ENCODE measurements around the gene SNAP25.

SNAP25 gene

DNA sequence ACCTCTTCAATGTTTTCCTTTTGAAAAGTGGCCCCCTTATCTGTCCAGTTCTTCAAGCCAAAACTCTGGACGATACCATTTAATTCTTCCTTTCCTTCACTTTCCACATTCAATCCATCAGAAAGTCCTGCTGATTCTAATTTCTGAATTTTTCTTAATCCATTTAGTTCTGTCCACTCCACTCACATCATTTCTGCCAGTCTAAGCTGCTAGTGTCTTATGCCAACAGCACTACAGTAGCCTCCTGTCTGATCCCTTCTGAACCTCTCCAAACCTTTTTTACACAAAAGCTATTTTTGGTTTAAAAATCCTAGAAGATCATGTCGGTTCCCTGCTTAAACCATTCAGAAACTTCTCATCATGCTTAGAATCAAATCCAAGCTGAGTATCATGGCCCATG lies 24.5 kb upstream of the SNAP25 start:
- Mint-ChIP-seq H3K4me3 (no peak overlapping the region), H3K27me3 (peaks cover 4% of the 10 kb centered on the region), H3K9me3 (peaks cover 6% of the 10 kb centered on the region), H3K27ac (no peak overlapping the region), H3K36me3 (no peaks in the 10 kb centered on the region), H3K4me1 (no peaks in the 10 kb centered on the region)

DNA sequence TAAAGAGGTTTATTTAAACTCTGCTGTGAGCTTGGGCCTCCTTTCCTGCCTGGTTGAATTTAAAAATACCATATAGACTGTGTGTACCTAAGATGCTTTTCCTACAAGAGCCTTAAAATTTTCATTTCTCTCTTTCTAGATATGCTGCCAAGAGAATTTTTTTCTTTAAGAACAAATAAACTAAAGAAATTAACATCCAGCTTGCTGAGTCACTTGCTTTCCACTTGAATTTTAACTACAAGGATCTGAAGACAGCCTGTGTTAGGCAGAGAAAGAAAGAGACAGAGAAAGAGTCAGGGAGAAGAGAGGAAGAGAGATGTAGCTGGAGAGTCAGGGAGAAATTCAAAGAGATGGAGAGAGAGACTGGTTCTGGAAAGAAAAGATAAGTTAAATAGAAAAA lies 18.3 kb upstream of the SNAP25 start:
- Mint-ChIP-seq H3K27ac (no peak overlapping the region), H3K4me1 (no peaks in the 10 kb centered on the region), H3K27me3 (peaks cover 2% of the 10 kb centered on the region), H3K9me3 (no peaks in the 10 kb centered on the region), H3K4me3 (no peak overlapping the region), H3K36me3 (no peaks in the 10 kb centered on the region)

DNA sequence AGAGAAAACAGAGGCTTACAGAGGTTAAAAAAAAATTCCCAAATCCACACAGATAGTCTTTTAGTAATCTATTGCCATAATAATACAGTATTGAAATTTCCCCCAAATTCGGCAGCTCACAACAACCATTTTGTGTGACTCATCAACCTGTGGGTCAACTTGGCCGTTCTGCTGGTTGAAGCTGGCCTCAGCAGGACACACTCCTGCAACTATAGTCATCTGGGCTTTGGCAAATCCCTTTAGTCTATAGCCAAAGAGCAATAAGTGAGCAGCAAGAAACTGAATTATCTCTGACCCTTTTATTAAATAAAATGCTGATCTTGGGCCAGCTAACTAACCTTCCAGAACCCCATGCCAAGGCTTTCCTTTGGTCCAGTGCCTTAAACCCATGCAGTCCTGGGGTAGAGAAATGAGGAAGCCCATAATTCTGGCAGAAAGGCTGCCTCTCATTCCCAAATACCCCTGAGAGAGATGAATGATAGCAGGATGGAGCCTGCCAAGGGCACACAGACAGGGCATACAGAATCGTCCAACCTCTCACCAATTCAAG lies 17.2 kb upstream of the SNAP25 start:
- H3K4me3 Mint-ChIP-seq = no peak overlapping the region
- peaks cover 3% of the 10 kb centered on the region for H3K27me3 Mint-ChIP-seq
- no peaks in the 10 kb centered on the region for H3K36me3 Mint-ChIP-seq
- no peak overlapping the region for H3K27ac Mint-ChIP-seq
- no peaks in the 10 kb centered on the region for H3K4me1 Mint-ChIP-seq
- H3K9me3 Mint-ChIP-seq = no peaks in the 10 kb centered on the region

- H3K27me3 Mint-ChIP-seq = peaks cover 5% of the 10 kb centered on the region
Observed at GRCh38 chr20:10209091-10209490, 9.5 kb upstream of the SNAP25 start.

DNA sequence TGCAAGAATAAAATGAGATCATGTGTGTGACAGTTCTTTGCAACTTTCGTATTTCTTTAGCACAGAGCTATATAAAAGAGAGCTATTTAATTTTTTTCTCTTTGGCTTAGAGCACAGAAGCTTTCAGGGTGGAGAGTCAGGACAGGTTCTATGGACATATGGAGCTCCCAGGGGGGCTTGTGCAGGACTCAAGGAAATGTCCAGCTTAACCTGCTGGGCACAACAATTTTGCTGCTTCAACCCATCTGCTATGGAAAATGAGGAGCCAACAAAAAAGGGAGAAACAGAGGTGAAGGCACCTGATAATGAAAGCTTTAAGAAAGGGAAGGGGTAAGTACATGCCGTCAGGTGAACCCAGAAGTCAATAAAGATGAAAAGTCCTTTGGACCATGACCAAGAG lies 5.1 kb upstream of the SNAP25 start:
- no peak overlapping the region for H3K4me3 Mint-ChIP-seq
- no peaks in the 10 kb centered on the region for H3K36me3 Mint-ChIP-seq
- no peak overlapping the region for H3K27ac Mint-ChIP-seq
- H3K9me3 Mint-ChIP-seq = peaks cover 13% of the 10 kb centered on the region
- peaks cover 24% of the 10 kb centered on the region for H3K27me3 Mint-ChIP-seq
- peaks cover 9% of the 10 kb centered on the region for H3K4me1 Mint-ChIP-seq

More at GRCh38 chr20:10209091-10209490, 9.5 kb upstream of the SNAP25 start:
- Mint-ChIP-seq H3K4me1 (no peaks in the 10 kb centered on the region), H3K4me3 (no peak overlapping the region), H3K9me3 (peaks cover 7% of the 10 kb centered on the region), H3K27ac (no peak overlapping the region), H3K36me3 (no peaks in the 10 kb centered on the region)

DNA sequence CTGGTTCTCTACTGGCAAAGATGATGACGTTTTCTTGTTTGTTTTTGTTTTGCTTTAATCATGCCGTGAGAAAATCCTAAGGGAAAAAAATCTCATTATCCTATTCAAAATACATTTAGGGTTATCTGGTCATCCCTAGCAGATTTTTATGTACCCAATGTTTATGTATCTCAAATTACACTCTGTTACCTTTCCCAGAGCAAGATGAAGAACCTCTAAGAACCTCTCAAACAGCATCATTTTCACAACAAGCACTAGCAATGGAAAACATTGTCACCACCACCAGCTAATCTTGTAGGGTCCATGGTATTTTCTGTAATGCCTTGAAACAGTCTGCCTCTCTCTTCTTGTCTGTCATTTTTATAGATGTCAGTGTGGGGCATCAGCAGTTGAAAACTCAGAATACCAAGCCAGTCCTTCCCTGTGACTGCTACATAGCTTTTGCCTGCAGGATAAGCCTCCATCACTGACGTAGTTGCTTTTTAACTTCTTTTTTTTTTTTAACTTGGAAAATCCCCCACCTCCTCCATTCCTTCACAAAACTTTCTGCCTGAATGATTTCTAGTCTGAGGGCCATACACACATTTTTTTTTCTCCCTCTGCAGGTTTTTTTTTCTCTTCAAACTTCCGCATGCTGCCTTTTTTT lies 2.4 kb upstream of the SNAP25 start:
- no peak overlapping the region for H3K4me3 Mint-ChIP-seq

GRCh38 chr20:10217721-10218410 lies 764 bp upstream of the SNAP25 start:
- H3K27me3 Mint-ChIP-seq = peaks cover 40% of the 10 kb centered on the region
- peak overlapping the region; percentile 6 for H3K4me3 Mint-ChIP-seq
- H3K27ac Mint-ChIP-seq = no peak overlapping the region
- peaks cover 17% of the 10 kb centered on the region for H3K9me3 Mint-ChIP-seq
- H3K36me3 Mint-ChIP-seq = no peaks in the 10 kb centered on the region
- H3K4me1 Mint-ChIP-seq = peaks cover 15% of the 10 kb centered on the region

More for the DNA sequence above, 2.4 kb upstream of the SNAP25 start:
- Mint-ChIP-seq H3K4me1 (peaks cover 15% of the 10 kb centered on the region), H3K27me3 (peaks cover 37% of the 10 kb centered on the region), H3K27ac (no peak overlapping the region), H3K9me3 (peaks cover 17% of the 10 kb centered on the region), H3K36me3 (no peaks in the 10 kb centered on the region)

DNA sequence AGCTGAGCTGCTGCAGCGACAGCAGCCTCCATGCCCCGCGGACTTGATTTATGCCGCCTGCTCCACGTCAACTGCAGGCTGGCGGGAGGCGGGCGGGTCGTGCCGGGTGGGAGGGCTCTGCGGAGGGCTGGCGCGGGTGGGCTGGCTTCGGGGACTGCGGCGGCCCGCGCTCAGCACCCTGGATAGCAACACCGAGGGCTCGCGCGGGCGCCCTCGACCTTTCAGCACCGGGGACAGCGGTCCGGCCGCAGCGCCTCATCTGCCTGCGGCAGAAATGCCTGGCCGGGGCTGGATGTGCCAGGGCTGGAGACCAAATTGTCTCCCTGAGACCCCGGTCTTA lies 792 bp downstream of the SNAP25 start:
- Mint-ChIP-seq H3K27ac (no peak overlapping the region), H3K27me3 (peaks cover 38% of the 10 kb centered on the region), H3K4me3 (no peak overlapping the region)

GRCh38 chr20:10219993-10220750 lies 1.5 kb downstream of the SNAP25 start:
- Mint-ChIP-seq H3K9me3 (peaks cover 18% of the 10 kb centered on the region), H3K36me3 (no peaks in the 10 kb centered on the region), H3K27ac (no peak overlapping the region), H3K4me3 (no peak overlapping the region), H3K4me1 (peaks cover 15% of the 10 kb centered on the region), H3K27me3 (peaks cover 43% of the 10 kb centered on the region)

More for the DNA sequence above, 792 bp downstream of the SNAP25 start:
- Mint-ChIP-seq H3K36me3 (no peaks in the 10 kb centered on the region), H3K9me3 (peaks cover 12% of the 10 kb centered on the region), H3K4me1 (peaks cover 15% of the 10 kb centered on the region)

DNA sequence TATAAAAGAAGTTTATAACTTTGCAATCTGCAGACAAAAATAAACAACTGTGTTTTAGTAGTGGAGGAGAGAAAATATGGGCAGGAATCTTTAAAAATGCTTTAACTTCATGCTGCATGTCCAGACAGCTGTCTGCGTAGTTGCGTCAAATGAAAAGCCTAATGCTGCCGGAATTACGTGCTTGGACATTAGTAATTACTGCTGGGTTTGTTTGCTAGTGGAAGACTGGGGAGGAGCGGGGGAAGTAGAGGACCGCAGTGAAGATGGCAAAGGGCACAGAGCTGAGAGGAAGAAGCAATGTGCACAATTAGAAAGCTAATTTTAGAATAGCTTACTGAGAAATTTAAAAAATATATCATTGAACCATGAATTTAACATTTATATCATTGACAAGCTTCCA lies 2.4 kb downstream of the SNAP25 start:
- no peaks in the 10 kb centered on the region for H3K36me3 Mint-ChIP-seq
- peaks cover 15% of the 10 kb centered on the region for H3K4me1 Mint-ChIP-seq

DNA sequence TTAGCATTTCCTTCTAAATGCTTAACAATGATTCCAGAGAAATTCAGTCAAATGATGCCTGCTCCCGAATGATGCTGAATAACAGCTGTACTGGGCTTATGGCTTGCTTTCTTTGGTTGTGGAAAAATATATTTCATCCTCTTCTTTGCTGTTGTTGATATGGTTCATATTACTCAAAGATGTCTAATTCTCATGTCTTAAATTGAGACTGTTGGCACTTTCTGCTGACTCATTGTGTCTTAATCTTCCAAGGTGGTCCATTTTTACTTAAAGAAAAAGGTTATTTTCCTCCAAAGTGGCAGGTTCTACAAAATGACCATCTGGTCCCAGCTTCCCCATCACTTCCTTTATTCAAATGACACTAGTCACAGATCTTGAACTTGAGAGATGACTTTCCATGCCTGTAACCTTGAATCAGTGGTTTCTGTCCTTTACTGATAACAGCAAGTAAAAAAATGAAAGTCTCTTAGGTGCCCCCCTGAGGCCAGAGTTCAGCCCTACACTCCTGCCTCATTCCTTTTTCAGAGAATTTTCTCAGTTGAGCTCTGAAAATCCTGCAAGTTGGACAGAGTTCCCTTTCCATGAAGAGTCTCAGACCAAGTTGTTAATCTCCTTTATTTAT lies 6.9 kb downstream of the SNAP25 start:
- Mint-ChIP-seq H3K9me3 (peaks cover 9% of the 10 kb centered on the region), H3K4me1 (no peaks in the 10 kb centered on the region), H3K27me3 (peaks cover 16% of the 10 kb centered on the region), H3K36me3 (no peaks in the 10 kb centered on the region), H3K27ac (no peak overlapping the region), H3K4me3 (no peak overlapping the region)

More for the DNA sequence above, 2.4 kb downstream of the SNAP25 start:
- no peak overlapping the region for H3K27ac Mint-ChIP-seq
- H3K4me3 Mint-ChIP-seq = no peak overlapping the region
- peaks cover 18% of the 10 kb centered on the region for H3K9me3 Mint-ChIP-seq
- H3K27me3 Mint-ChIP-seq = peaks cover 40% of the 10 kb centered on the region

DNA sequence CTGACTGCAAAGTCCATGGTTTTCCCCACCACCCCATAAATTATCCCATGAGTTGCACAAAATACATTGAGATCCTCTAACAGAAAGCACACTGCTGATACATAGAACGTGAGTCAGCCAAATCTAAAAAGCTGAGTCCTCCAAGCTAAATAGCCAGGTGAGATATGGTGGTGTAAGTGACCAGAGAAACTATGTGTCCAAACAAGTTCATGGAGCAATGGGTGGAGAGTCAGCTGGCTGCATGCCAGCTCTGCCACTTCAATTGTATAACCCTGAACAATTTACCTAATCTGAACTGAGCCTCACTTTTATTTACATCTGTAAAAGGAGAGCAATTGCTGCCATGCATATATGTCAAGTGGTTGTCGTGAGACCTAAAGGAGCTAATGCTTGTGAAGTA lies 9.7 kb downstream of the SNAP25 start:
- H3K9me3 Mint-ChIP-seq = peaks cover 5% of the 10 kb centered on the region
- peaks cover 7% of the 10 kb centered on the region for H3K27me3 Mint-ChIP-seq
- H3K4me3 Mint-ChIP-seq = no peak overlapping the region
- no peaks in the 10 kb centered on the region for H3K4me1 Mint-ChIP-seq
- no peaks in the 10 kb centered on the region for H3K36me3 Mint-ChIP-seq
- H3K27ac Mint-ChIP-seq = no peak overlapping the region

GRCh38 chr20:10231290-10231689 lies 12.7 kb downstream of the SNAP25 start:
- Mint-ChIP-seq H3K9me3 (no peaks in the 10 kb centered on the region), H3K36me3 (no peaks in the 10 kb centered on the region), H3K27ac (no peak overlapping the region), H3K4me1 (no peaks in the 10 kb centered on the region), H3K27me3 (peaks cover 1% of the 10 kb centered on the region), H3K4me3 (no peak overlapping the region)

GRCh38 chr20:10236540-10237533 lies 18.2 kb downstream of the SNAP25 start:
- Mint-ChIP-seq H3K9me3 (no peaks in the 10 kb centered on the region), H3K4me3 (no peak overlapping the region), H3K27me3 (no peaks in the 10 kb centered on the region), H3K27ac (no peak overlapping the region), H3K36me3 (no peaks in the 10 kb centered on the region), H3K4me1 (no peaks in the 10 kb centered on the region)
